Tongue (tissue), 2 donors: ENCODE results near the gene EPSTI1. TPM values are rescaled to one million over a fixed set of nuclear protein-coding genes. Genes with fewer than 3 reads are reported as not detected.
"Not testable (repeated sequence)": the region's sequence is repeated elsewhere in the genome, so short reads cannot be mapped to it uniquely, and the experiment has no call there.

Source experiments
- DNase-seq: peaks from one replicate; pipeline ENCODE4 v3.0.0-alpha.2; 2015
- total RNA-seq: library from RNA; depleted of rRNA; stranded (reverse); fragments of >200 nt; gene quantifications from one replicate; pipeline ENCODE4 v1.2.3, GENCODE V29; 2014

The EPSTI1 gene
- total RNA-seq, 1 donor from 2014 or later = 4.5 TPM

GRCh38 chr13:43005460-43006236, 13.6 kb upstream of the EPSTI1 start:
- DNase-seq = no peak

- no peak for DNase-seq
Measured at GRCh38 chr13:43003729-43004128, 11.7 kb upstream of the EPSTI1 start.

GRCh38 chr13:43003010-43003409, 11.0 kb upstream of the EPSTI1 start:
- no peak for DNase-seq

GRCh38 chr13:43002021-43002420, 10.0 kb upstream of the EPSTI1 start:
- no peak for DNase-seq

GRCh38 chr13:43000676-43001075, 8.6 kb upstream of the EPSTI1 start:
- DNase-seq = no peak

- DNase-seq = no peak
Measured at GRCh38 chr13:42999491-42999890, 7.5 kb upstream of the EPSTI1 start.

GRCh38 chr13:42997381-42997780, 5.3 kb upstream of the EPSTI1 start:
- DNase-seq = no peak

- no peak for DNase-seq
Measured at GRCh38 chr13:42996584-42996983, 4.5 kb upstream of the EPSTI1 start.

- no peak for DNase-seq
Measured at GRCh38 chr13:42994878-42995277, 2.8 kb upstream of the EPSTI1 start.

GRCh38 chr13:42992764-42993122, 702 bp upstream of the EPSTI1 start:
- no peak for DNase-seq

GRCh38 chr13:42991233-42991897, 676 bp downstream of the EPSTI1 start:
- DNase-seq = not testable (repeated sequence)

- peak; percentile 47 for DNase-seq
Measured at GRCh38 chr13:42990291-42991232, 1.5 kb downstream of the EPSTI1 start.

GRCh38 chr13:42986176-42986574, 5.9 kb downstream of the EPSTI1 start:
- DNase-seq = no peak

GRCh38 chr13:42985312-42986175, 6.5 kb downstream of the EPSTI1 start:
- no peak for DNase-seq

- no peak for DNase-seq
Measured at GRCh38 chr13:42984691-42985090, 7.3 kb downstream of the EPSTI1 start.

- no peak for DNase-seq
Measured at GRCh38 chr13:42984026-42984425, 8.0 kb downstream of the EPSTI1 start.

- no peak for DNase-seq
Measured at GRCh38 chr13:42981853-42982252, 10.2 kb downstream of the EPSTI1 start.

- DNase-seq = no peak
Measured at GRCh38 chr13:42981317-42981716, 10.7 kb downstream of the EPSTI1 start.

- no peak for DNase-seq
Measured at GRCh38 chr13:42977219-42977659, 14.8 kb downstream of the EPSTI1 start.

- DNase-seq = no peak
Measured at GRCh38 chr13:42976066-42976465, 16.0 kb downstream of the EPSTI1 start.

GRCh38 chr13:42973581-42973980, 18.5 kb downstream of the EPSTI1 start:
- DNase-seq = no peak
